Fibroblast of the aortic adventitia (primary cell): ENCODE results near the gene FLT4. TPM values are rescaled to one million over a fixed set of nuclear protein-coding genes. Genes with fewer than 3 reads are reported as not detected.
"Not testable (repeated sequence)": the region's sequence is repeated elsewhere in the genome, so short reads cannot be mapped to it uniquely, and the experiment has no call there.

Source experiments
- DNase-seq: peaks from one replicate; pipeline ENCODE4 v3.0.0-alpha.2; 2010; ENCODE audit warnings: low read depth
- H3K4me3 ChIP-seq: 2 replicates; pipeline ENCODE4 v1.5.1; 2011; ENCODE audit warnings: low read depth, mild to moderate bottlenecking, control low read depth, low read length, moderate library complexity
- CTCF ChIP-seq: IDR thresholded peaks from 2 replicates; pipeline ENCODE4 v1.5.1; 2011; ENCODE audit warnings: mild to moderate bottlenecking, low read length, control low read depth, inconsistent platforms; ENCODE audit not compliant: insufficient read depth
- total RNA-seq: library from RNA; depleted of rRNA; stranded (reverse); fragments of >200 nt; gene quantifications from 2 replicates; pipeline ENCODE4 v1.2.3, GENCODE V29; 2012; ENCODE audit warnings: low replicate concordance

FLT4 gene
- total RNA-seq, 1 donor: 0.09 TPM

- no peak overlapping the region for H3K4me3 ChIP-seq
- no peak for DNase-seq
- TF ChIP-seq CTCF: no peak
These were observed 19.6 kb upstream of the FLT4 start for GRCh38 chr5:180668835-180669596.

- no peak for DNase-seq
- H3K4me3 ChIP-seq: no peak overlapping the region
- TF ChIP-seq CTCF: no peak
These were observed 17.4 kb upstream of the FLT4 start for GRCh38 chr5:180666812-180667211.

- no peak overlapping the region for H3K4me3 ChIP-seq
- no peak for TF ChIP-seq CTCF
- DNase-seq: no peak
These were observed 16.4 kb upstream of the FLT4 start for GRCh38 chr5:180665682-180666404.

GRCh38 chr5:180658774-180659564 lies 9.6 kb upstream of the FLT4 start:
- DNase-seq: no peak
- H3K4me3 ChIP-seq: no peak overlapping the region
- no peak for TF ChIP-seq CTCF

GRCh38 chr5:180655243-180655642 lies 5.8 kb upstream of the FLT4 start:
- not testable (repeated sequence) for DNase-seq, H3K4me3 ChIP-seq

GRCh38 chr5:180652771-180653170 lies 3.4 kb upstream of the FLT4 start:
- no peak overlapping the region for H3K4me3 ChIP-seq
- no peak for TF ChIP-seq CTCF
- DNase-seq: no peak

- DNase-seq: no peak
- no peak for TF ChIP-seq CTCF
- no peak overlapping the region for H3K4me3 ChIP-seq
These were observed 2.9 kb upstream of the FLT4 start for GRCh38 chr5:180652346-180652745.
